Neural cell (in vitro differentiated cells): ENCODE measurements around the gene BRD7. TPM values are rescaled to one million over a fixed set of nuclear protein-coding genes. Genes with fewer than 3 reads are reported as not detected.

Experiments
- H2AFZ ChIP-seq: fragments of 200-600, 300-800 bp; sonication (generic), shearing (Covaris generic); 2 replicates; pipeline ENCODE4 v1.6.0; 2014; ENCODE audit warnings: low read depth, mild to moderate bottlenecking, antibody characterized with exemption, low read length, moderate library complexity
- H3F3A ChIP-seq: fragments of 200-600 bp; shearing (Covaris generic); 2 replicates; pipeline ENCODE4 v1.6.1; 2016; ENCODE audit warnings: mild to moderate bottlenecking, moderate library complexity, mixed read lengths, antibody characterized with exemption, low read length; ENCODE audit not compliant: insufficient read depth, poor library complexity, severe bottlenecking
- H3K27ac ChIP-seq: fragments of 200-600, 300-800 bp; sonication (generic), shearing (Covaris generic); 2 replicates; pipeline ENCODE4 v1.5.1; 2014; ENCODE audit warnings: mild to moderate bottlenecking, low read length, moderate library complexity
- H3K27me3 ChIP-seq: fragments of 300-800, 200-600 bp; sonication (generic), shearing (Covaris generic); 2 replicates; pipeline ENCODE4 v1.6.0; 2014; ENCODE audit warnings: mild to moderate bottlenecking, low read depth, low read length, moderate library complexity; ENCODE audit not compliant: insufficient read depth
- H3K36me3 ChIP-seq: fragments of 300-800, 200-600 bp; sonication (generic), shearing (Covaris generic); 2 replicates; pipeline ENCODE4 v1.5.1; 2014; ENCODE audit warnings: mild to moderate bottlenecking, antibody characterized with exemption, low read length, moderate library complexity; ENCODE audit not compliant: insufficient read depth
- H3K4me2 ChIP-seq: fragments of 300-800, 200-600 bp; sonication (generic), shearing (Covaris generic); 2 replicates; pipeline ENCODE4 v1.6.0; 2014; ENCODE audit warnings: mild to moderate bottlenecking, low read length
- H3K4me3 ChIP-seq: fragments of 300-800, 200-600 bp; sonication (generic), shearing (Covaris generic); 2 replicates; pipeline ENCODE4 v1.5.1; 2014; ENCODE audit warnings: mild to moderate bottlenecking, low read length, moderate library complexity
- H3K79me2 ChIP-seq: fragments of 200-600 bp; shearing (Covaris generic); replicated peaks from 2 replicates; pipeline ENCODE4 v1.6.0; 2014; ENCODE audit warnings: mild to moderate bottlenecking, low read length, moderate library complexity; ENCODE audit not compliant: insufficient read depth
- H3K9ac ChIP-seq: fragments of 300-800, 200-600 bp; sonication (generic), shearing (Covaris generic); 2 replicates; pipeline ENCODE4 v1.6.1; 2016; ENCODE audit warnings: mild to moderate bottlenecking, low read length, mixed read lengths
- H3K9me2 ChIP-seq: fragments of 200-600 bp; shearing (Covaris generic); 2 replicates; pipeline ENCODE4 v1.6.1; 2016; ENCODE audit warnings: mild to moderate bottlenecking, low read length, mixed read lengths; ENCODE audit not compliant: insufficient read depth
- H3K9me3 ChIP-seq: fragments of 200-600, 300-800 bp; sonication (generic), shearing (Covaris generic); 2 replicates; pipeline ENCODE4 v1.6.1; 2016; ENCODE audit warnings: mild to moderate bottlenecking, mixed run types, low read length, moderate library complexity, mixed read lengths
- H4K20me1 ChIP-seq: fragments of 200-600 bp; shearing (Covaris generic); 2 replicates; pipeline ENCODE4 v1.6.1; 2016; ENCODE audit warnings: mild to moderate bottlenecking, mixed run types; ENCODE audit not compliant: insufficient read depth
- CTCF ChIP-seq: fragments of 450-650 bp; IDR thresholded peaks from 2 replicates; pipeline ENCODE4 v1.5.1; 2014; ENCODE audit warnings: antibody characterized with exemption, mild to moderate bottlenecking, moderate library complexity; ENCODE audit not compliant: poor library complexity, severe bottlenecking
- EP300 ChIP-seq: fragments of 450-650 bp; conservative IDR thresholded peaks from 2 replicates; pipeline ENCODE4 v1.6.1; 2014; ENCODE audit warnings: antibody characterized with exemption, mild to moderate bottlenecking, moderate library complexity; ENCODE audit not compliant: poor library complexity, severe bottlenecking
- EZH2 ChIP-seq: fragments of 200-600, 300-800 bp; shearing (Covaris generic), sonication (generic); IDR thresholded peaks from 2 replicates; pipeline ENCODE4 v1.6.1; 2014; ENCODE audit warnings: antibody characterized with exemption, low read length, borderline replicate concordance, mild to moderate bottlenecking; ENCODE audit not compliant: insufficient read depth, poor library complexity, severe bottlenecking
- MXI1 ChIP-seq: fragments of 450-650 bp; conservative IDR thresholded peaks from 2 replicates; pipeline ENCODE4 v1.6.1; 2014; ENCODE audit warnings: antibody characterized with exemption, mild to moderate bottlenecking; ENCODE audit not compliant: poor library complexity, severe bottlenecking
- POLR2AphosphoS5 ChIP-seq: IDR thresholded peaks from 2 replicates; pipeline ENCODE4 v1.6.1; 2012
- RAD21 ChIP-seq: fragments of 450-650 bp; conservative IDR thresholded peaks from 2 replicates; pipeline ENCODE4 v1.6.1; 2014; ENCODE audit warnings: antibody characterized with exemption, mild to moderate bottlenecking, moderate library complexity
- REST ChIP-seq: IDR thresholded peaks from 2 replicates; pipeline ENCODE4 v1.6.1; 2012; ENCODE audit warnings: borderline replicate concordance
- SMC3 ChIP-seq: fragments of 450-650 bp; conservative IDR thresholded peaks from 2 replicates; pipeline ENCODE4 v1.6.1; 2014; ENCODE audit warnings: antibody characterized with exemption, mild to moderate bottlenecking, moderate library complexity; ENCODE audit not compliant: poor library complexity
- TAF1 ChIP-seq: IDR thresholded peaks from 2 replicates; pipeline ENCODE4 v1.6.1; 2012; ENCODE audit warnings: low read depth
- polyA plus RNA-seq: library from polyadenylated mRNA; depleted of rRNA; stranded (reverse); fragments of >200 nt; gene quantifications from 2 replicates; pipeline ENCODE4 v1.2.3, GENCODE V29; 2014

Gene BRD7
- polyA plus RNA-seq, 1 donor from 2014 or later = 57.2 TPM

DNA sequence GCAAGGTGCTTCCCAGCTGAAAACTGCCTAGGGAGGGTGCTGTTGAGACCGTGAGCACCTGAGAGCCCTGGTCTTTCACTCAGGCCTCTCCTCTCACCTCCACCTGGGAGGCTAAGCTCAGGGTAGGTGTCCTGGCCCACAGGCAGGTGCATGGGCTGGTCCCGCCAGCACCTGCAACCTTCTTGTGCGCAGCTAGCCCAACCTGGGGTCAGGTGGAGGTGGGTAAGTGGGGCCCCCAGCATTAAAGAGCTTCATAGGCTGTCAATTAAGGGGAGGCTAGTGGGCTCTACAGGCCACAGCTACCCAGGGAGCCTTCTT lies 93.7 kb downstream of the BRD7 start:
- H3K79me2 ChIP-seq = no peaks in the 10 kb centered on the region
- no peak overlapping the region for H3K27ac ChIP-seq
- H2AFZ ChIP-seq = no peak overlapping the region
- no peaks in the 10 kb centered on the region for H4K20me1 ChIP-seq
- H3K9me2 ChIP-seq = no peaks in the 10 kb centered on the region
- no peak overlapping the region for H3K9ac ChIP-seq
- no peaks in the 10 kb centered on the region for H3K36me3 ChIP-seq
- no peaks in the 10 kb centered on the region for H3F3A ChIP-seq
- TF ChIP-seq EZH2 = no peak
- no peak for TF ChIP-seq CTCF
- no peak for TF ChIP-seq REST
- TF ChIP-seq RAD21 = no peak
- no peak for TF ChIP-seq POLR2AphosphoS5
- TF ChIP-seq EP300 = no peak
- TF ChIP-seq TAF1 = no peak
- TF ChIP-seq SMC3 = no peak
- TF ChIP-seq MXI1 = no peak
- H3K4me3 ChIP-seq = no peak overlapping the region
- no peaks in the 10 kb centered on the region for H3K27me3 ChIP-seq
- no peak overlapping the region for H3K4me2 ChIP-seq
- H3K9me3 ChIP-seq = no peaks in the 10 kb centered on the region

DNA sequence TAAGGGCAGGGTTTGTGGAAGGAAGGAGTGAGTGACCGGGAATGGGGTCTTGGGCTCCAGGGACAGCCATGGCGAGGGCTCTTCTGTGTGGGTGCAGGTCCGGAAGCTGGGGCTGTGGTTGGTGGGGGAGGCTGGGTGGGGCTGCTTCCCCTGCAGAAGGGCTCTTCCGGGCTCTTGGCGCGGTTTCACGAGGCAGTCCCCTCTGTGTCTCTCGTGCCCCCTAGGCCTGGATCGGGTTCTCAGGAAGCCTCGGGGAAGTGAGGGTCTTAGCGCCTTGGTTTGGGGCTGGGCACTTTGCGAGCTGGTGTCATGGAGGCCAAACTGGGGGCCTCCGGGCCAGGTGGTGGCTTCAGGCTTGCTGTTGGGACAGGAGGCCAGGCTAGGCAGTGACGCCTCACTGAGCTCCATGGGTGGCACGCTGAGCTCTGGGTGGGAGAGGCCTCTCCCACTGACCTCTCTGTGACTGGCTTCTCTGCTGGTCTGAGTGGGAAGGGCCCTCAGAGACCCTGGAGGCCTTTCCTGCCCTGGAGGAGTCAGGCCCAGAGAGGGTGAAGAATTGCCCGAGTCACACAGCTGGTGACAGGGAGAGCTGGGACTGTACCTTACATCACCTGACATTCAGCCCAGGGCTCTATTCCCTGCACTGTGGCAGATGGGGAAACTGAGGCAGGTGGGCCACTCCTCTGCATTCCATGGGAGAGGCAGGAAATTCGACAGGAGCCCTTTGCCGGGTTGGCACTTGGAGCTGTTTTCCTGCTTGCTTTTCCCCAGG lies 94.3 kb downstream of the BRD7 start:
- no peaks in the 10 kb centered on the region for H3K79me2 ChIP-seq
- H3K9me3 ChIP-seq = no peaks in the 10 kb centered on the region
- no peaks in the 10 kb centered on the region for H3K9me2 ChIP-seq
- no peaks in the 10 kb centered on the region for H3K36me3 ChIP-seq
- H3K4me3 ChIP-seq = no peak overlapping the region
- TF ChIP-seq MXI1 (no peak), RAD21 (no peak), CTCF (no peak), TAF1 (no peak), EP300 (no peak)
- H3F3A ChIP-seq = no peaks in the 10 kb centered on the region
- no peak overlapping the region for H2AFZ ChIP-seq
- no peak overlapping the region for H3K4me2 ChIP-seq
- H3K27me3 ChIP-seq = no peaks in the 10 kb centered on the region
- H3K27ac ChIP-seq = no peak overlapping the region
- H4K20me1 ChIP-seq = no peaks in the 10 kb centered on the region
- H3K9ac ChIP-seq = no peak overlapping the region
